ENCODE measurements around the gene HDAC3. TPM values are rescaled to one million over a fixed set of nuclear protein-coding genes. Genes with fewer than 3 reads are reported as not detected.

The HDAC3 gene
- total RNA-seq, 4 donors from 2014 or later = 35.4 to 77.8 (median 37.7) TPM

DNA sequence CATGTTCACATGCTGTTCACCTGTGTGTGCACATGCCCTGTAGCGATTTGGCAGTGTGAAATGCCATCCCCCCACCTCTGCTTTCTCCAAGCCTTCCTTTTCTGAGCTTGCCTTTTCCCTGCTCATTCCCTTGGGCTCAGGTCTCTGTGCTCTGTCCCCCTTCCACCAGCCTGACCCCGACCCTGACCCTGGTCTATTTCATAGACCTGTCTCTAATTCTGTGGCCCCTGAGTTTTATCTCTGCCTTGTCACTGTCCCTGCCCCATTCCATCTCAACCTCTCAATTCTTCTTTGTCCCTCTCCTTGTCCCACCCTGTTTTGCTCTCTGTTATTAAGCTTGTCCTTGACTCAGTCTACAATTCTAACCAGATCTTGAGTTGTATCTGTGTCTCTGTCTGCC, 44.6 kb upstream of the HDAC3 start:
- Histone ChIP-seq H3K4me1 (peaks cover 0 to 28% (median 6%) of the 10 kb centered on the region in 3 donors), H3K27me3 (no peaks in the 10 kb centered on the region), H3K9me3 (no peaks in the 10 kb centered on the region), H3K4me3 (peak overlapping the region; percentile 37 to 64), H3K36me3 (no peaks in the 10 kb centered on the region), H3K27ac (peak overlapping the region in 3 of 4 donors; percentile 76 to 80 (median 77))
- 69 to 86% methylated on average over 1 of the region's 2 CpGs for WGBS, 2 donors (ENCODE audit: low coverage in 1 of 2)
- no peak for TF ChIP-seq POLR2AphosphoS5 (IDR thresholded peaks at IDR 0.05)
- TF ChIP-seq POLR2A (IDR thresholded peaks at IDR 0.05) = no peak
- TF ChIP-seq, protein P1, sequence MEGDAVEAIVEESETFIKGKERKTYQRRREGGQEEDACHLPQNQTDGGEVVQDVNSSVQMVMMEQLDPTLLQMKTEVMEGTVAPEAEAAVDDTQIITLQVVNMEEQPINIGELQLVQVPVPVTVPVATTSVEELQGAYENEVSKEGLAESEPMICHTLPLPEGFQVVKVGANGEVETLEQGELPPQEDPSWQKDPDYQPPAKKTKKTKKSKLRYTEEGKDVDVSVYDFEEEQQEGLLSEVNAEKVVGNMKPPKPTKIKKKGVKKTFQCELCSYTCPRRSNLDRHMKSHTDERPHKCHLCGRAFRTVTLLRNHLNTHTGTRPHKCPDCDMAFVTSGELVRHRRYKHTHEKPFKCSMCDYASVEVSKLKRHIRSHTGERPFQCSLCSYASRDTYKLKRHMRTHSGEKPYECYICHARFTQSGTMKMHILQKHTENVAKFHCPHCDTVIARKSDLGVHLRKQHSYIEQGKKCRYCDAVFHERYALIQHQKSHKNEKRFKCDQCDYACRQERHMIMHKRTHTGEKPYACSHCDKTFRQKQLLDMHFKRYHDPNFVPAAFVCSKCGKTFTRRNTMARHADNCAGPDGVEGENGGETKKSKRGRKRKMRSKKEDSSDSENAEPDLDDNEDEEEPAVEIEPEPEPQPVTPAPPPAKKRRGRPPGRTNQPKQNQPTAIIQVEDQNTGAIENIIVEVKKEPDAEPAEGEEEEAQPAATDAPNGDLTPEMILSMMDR (IDR thresholded peaks at IDR 0.05) = no peak
- no peak for TF ChIP-seq EP300 (IDR thresholded peaks at IDR 0.05)
- ATAC-seq = no peak

DNA sequence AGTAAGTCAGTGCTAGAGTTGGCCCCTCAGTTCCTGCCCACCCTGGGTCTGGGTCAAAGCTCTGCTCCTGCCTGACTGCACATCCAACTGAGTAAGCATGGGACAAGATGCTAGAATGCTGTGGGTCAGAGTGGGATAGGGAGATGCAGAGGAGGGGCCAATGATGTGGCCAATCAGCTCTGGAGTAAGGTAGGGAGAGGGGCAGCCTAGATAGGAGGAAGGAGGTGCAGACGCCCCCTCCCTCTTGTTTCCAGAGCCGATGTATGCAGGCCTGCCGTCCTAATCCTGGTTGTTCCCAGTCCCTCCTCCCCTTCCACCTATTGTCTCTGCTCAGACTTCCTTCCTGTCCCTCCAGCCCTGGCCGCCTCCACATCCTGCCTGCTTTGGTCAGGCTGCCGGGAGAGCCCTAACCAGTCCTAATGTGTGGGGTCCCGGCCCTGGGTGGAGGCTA, 44.1 kb upstream of the HDAC3 start:
- TF ChIP-seq POLR2AphosphoS5 (IDR thresholded peaks at IDR 0.05) (peak; percentile 16), EP300 (IDR thresholded peaks at IDR 0.05) (no peak)
- peaks cover 0 to 28% (median 6%) of the 10 kb centered on the region in 3 donors for H3K4me1 ChIP-seq
- ATAC-seq = peak; percentile 23
- H3K4me3 ChIP-seq = peak overlapping the region in 1 of 2 donors; percentile 64
- H3K27me3 ChIP-seq = no peaks in the 10 kb centered on the region
- WGBS, 2 donors (ENCODE audit: low coverage in 1 of 2) = 50 to 56% methylated on average over 2 to 3 of the region's 6 CpGs
- peak overlapping the region in 3 of 4 donors; percentile 76 to 80 (median 77) for H3K27ac ChIP-seq
- no peaks in the 10 kb centered on the region for H3K9me3 ChIP-seq
- no peaks in the 10 kb centered on the region for H3K36me3 ChIP-seq

DNA sequence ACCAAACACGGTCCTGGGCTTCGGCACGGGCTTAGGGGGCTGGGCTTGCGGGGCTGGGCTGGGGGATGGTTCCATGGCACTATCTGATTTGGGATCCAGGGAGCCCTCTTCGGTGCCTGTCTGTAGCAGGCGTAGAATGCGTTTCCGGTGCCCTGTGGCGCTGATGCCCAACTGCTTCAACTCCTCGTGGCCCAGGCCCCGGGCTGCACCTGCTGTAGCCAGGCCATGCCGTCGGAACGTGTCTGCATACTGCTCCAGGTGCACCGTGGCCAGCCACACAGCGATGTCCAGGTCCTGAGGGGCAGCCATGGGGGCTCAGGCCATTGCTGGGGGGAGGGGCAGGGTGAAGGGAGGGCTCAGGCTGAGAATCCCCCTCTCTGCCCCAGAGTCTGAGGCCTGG, 43.5 kb upstream of the HDAC3 start:
- Histone ChIP-seq H3K27me3 (no peaks in the 10 kb centered on the region), H3K36me3 (no peaks in the 10 kb centered on the region), H3K27ac (peak overlapping the region in 2 of 4 donors; percentile 47 to 77), H3K4me1 (peaks cover 0 to 28% (median 6%) of the 10 kb centered on the region in 3 donors), H3K4me3 (peak overlapping the region in 1 of 2 donors; percentile 22), H3K9me3 (no peaks in the 10 kb centered on the region)
- TF ChIP-seq POLR2AphosphoS5 (IDR thresholded peaks at IDR 0.05) (no peak), EP300 (IDR thresholded peaks at IDR 0.05) (no peak), POLR2A (IDR thresholded peaks at IDR 0.05) (no peak)
- TF ChIP-seq, protein P1 (IDR thresholded peaks at IDR 0.05) = no peak
- no peak for ATAC-seq
- no CpG with 5 or more reads among the region's 16 CpGs for WGBS, 2 donors (ENCODE audit: low coverage in 1 of 2)

DNA sequence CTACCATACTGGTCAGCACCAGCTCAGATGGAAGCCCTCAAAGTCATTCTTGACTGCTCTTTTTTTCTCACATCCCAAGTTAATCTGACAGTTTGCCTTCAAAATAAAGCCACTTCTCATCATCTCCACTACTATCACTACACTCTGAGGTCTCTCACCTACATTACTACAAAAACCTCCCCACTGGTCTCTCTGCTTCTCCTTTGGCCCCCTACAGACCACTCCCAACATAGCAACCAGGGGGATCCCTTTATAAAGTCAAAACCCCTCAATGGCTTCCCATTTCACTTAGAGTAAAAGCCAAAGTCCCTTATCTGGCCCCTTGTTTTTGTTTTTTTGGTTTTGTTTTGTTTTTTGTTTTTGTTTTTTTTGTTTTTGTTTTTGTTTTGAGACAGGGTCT, 40.8 kb upstream of the HDAC3 start:
- Histone ChIP-seq H3K4me3 (no peak overlapping the region), H3K9me3 (no peaks in the 10 kb centered on the region), H3K27me3 (no peaks in the 10 kb centered on the region), H3K36me3 (peaks cover 0 to 3% of the 10 kb centered on the region in 2 donors), H3K4me1 (peaks cover 0 to 24% (median 6%) of the 10 kb centered on the region in 3 donors), H3K27ac (no peak overlapping the region)
- no peak for ATAC-seq
- TF ChIP-seq, protein P1 (IDR thresholded peaks at IDR 0.05) = no peak
- TF ChIP-seq POLR2A (IDR thresholded peaks at IDR 0.05) (no peak), EP300 (IDR thresholded peaks at IDR 0.05) (no peak), POLR2AphosphoS5 (IDR thresholded peaks at IDR 0.05) (no peak)

DNA sequence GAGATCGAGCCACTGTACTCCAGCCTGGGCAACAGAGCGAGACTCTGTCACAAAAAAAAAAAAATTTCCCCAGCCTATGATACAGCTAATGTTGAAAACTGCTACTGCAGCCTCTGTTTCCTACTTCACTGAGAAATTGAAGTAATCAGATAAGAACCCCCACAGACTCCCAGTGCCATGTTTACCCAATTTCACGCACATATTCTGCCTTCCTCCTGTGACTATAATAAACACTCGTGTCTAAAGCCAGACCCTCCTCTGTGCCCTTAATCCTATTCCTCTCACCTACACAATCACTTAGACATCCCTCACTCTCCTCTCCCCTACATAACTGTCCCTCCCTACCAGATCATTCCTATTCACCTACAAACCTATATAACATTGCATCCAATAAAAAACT, 39.0 kb upstream of the HDAC3 start:
- no peak overlapping the region for H3K4me3 ChIP-seq
- no peak overlapping the region for H3K27ac ChIP-seq
- no peaks in the 10 kb centered on the region for H3K9me3 ChIP-seq
- H3K27me3 ChIP-seq = no peaks in the 10 kb centered on the region
- WGBS, 2 donors (ENCODE audit: low coverage in 1 of 2) = 50 to 90% methylated on average over 1 to 4 of the region's 4 CpGs
- TF ChIP-seq POLR2AphosphoS5 (IDR thresholded peaks at IDR 0.05) = no peak
- no peak for TF ChIP-seq EP300 (IDR thresholded peaks at IDR 0.05)
- TF ChIP-seq, protein P1 (IDR thresholded peaks at IDR 0.05) = no peak
- TF ChIP-seq POLR2A (IDR thresholded peaks at IDR 0.05) = no peak
- H3K36me3 ChIP-seq = peaks cover 0 to 20% of the 10 kb centered on the region in 2 donors
- peaks cover 0 to 7% (median 0%) of the 10 kb centered on the region in 3 donors for H3K4me1 ChIP-seq
- ATAC-seq = no peak

Data from gastroesophageal sphincter (tissue), 4 donors.